Erythroblast (primary cell): ENCODE measurements around the gene TRMT10B.

Source experiments
- GATA1 ChIP-seq: IDR thresholded peaks from 2 replicates; pipeline ENCODE4 v1.6.1; 2011; ENCODE audit warnings: low read depth, mild to moderate bottlenecking, control low read depth, low read length, moderate library complexity
- POLR2A ChIP-seq: IDR thresholded peaks from 2 replicates; pipeline ENCODE4 v1.6.1; 2011; ENCODE audit warnings: mild to moderate bottlenecking, low read length

DNA sequence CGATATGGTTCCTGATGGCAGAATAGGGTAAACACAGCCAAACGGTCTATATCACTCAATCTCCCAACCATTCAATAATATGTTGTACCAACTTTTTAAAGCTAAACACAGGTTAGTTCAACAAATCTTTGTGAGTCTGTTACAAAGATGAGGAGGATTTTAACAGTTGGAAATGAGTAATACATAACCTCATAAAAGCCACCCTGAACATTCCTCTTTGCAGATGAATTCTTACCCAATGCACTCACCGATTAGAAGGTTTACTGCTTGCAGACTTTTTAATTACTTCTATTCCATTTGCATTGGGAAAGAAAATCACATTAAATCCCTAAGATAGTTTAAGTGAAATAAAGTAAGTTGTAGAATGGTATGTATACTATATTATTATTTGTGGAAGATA, 23.3 kb upstream of the TRMT10B start:
- TF ChIP-seq POLR2A (no peak), GATA1 (no peak)
